NCI-H748 treated with DMSO at 0.1 percent for 48 hours (cell line): ENCODE measurements around the gene GALNT15.

ENCODE experiments used
- DNase-seq: peaks from one replicate; lab custom pipeline; 2025; lab: John Stamatoyannopoulos, UW

Gene GALNT15

GRCh38 chr3:16187213-16187790 is 12.8 kb downstream of the GALNT15 start:
- DNase-seq: no peak

- DNase-seq: no peak
These were observed 13.6 kb downstream of the GALNT15 start for GRCh38 chr3:16188071-16188470.

DNA sequence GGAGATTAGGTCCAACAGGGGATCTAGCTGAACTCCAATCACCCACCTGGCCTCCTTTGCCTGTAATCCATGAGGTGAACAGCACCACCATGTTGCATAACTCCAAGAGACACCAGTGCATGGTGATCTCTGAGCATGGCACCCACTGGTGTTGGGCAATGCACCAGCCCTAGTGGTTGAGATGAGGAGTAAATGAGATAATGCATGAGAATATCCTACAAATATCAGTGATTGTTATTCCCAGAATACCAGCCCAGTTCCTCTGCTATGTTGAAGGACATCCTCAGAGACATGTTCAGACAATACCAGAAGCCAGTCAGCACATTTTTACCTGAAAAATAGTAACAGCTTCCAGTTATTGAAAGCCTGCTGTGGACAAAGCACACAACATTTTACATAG is 14.7 kb downstream of the GALNT15 start:
- no peak for DNase-seq

DNA sequence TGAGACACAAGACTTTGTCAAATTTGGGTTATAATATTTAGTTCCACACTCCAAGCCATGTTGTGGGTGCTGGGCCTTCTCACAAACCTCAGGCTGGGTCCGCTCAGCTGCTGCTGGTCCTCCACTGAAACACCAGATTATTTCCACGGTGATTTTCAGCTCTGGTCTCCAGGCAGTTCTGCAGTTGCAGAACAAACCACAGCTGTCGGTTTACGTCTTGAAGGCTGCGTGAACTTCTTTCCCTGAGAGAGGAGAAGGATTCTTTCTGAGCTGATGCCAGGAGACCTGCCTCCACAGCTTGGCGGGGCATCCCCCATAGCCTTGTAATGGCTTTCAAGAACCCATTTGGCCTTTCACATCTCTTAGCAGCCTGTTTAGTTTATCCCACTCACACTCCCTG is 16.2 kb downstream of the GALNT15 start:
- DNase-seq: no peak

DNA sequence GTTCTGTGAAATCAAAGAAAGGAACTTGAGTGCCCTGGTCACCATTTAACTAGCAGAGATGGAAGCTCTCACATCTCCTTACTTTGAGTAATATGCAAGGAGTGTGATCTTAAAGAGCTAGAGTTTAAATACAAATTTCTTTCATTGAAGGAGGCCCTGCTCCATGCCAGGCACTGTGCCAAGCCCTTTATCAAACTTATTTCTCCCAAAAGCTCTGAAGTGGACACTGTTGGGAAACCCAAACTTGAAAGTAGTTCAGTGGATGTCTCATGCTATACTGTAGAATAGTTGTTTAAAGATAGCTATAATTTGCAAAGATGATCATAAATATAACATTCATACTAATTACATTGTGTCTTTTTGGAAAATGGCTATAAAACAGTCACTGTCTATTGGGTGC is 17.1 kb downstream of the GALNT15 start:
- no peak for DNase-seq

DNA sequence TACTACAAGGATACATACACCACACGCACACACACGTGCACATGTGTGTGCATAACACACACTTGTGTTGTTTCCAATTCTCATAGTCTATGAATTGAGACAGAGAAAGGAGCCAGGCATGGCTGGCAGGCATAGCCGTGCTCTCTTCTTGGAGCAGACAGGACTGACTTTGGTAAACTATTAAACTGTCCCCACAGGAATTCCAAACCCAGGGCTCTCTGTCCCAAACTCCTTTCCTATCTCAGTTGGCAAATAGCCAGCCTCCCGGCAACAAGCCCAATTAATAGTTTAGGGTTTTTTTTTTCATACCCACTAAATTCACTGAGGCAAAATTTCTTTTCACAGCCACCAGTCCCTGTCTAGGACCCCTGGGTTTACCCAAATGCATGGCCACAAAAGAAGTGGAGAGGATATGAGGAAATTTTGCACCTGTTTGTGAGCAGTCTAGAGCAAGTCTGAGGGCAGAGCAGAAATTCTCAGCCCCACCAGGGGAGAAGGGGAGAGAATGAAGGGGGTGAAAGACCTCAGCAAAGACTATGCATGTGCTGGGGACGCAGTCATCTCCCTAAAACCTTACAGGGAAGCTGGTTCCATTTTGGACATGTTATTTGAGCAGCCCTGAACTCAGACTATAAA is 17.8 kb downstream of the GALNT15 start:
- DNase-seq: no peak

DNA sequence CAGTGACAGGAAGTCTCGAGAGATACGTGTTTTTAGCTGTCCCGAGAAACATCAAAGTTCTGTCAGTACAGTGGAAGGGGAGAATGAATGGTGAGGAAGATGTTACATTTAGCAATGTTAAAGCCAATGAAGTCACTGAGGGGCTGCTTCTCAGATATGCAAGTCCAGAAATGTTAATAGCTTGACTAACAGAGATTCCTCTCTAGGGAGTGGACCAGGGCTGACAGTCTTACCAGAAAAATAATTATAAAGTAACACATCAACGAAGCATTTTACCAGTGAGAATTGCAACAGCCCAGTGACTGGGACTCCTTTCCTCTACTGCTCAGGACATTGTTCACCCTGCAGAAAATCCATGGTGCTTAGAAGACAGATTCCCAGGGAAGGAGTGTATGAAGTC is 23.9 kb downstream of the GALNT15 start:
- no peak for DNase-seq

DNA sequence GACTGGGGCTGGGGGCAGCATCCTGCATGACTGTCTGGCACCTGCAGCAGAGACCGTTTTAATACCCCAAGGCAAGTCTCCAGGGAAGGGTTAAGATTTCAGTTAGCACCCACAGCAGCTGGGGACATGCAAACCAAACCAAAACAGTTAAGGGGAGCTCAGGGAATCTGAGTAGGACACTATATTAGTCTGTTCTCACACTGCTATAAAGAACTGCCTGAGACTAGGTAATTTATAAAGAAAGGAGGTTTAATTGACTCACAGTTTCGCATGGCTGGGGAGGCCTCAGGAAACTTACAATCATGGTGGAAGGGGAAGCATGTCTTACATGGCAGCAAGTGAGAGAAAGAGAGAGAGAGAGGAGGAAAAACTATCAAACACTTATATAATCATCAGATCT is 25.3 kb downstream of the GALNT15 start:
- DNase-seq: no peak

- no peak for DNase-seq
These were observed 25.9 kb downstream of the GALNT15 start for GRCh38 chr3:16200411-16200810.

- no peak for DNase-seq
These were observed 28.6 kb downstream of the GALNT15 start for GRCh38 chr3:16203031-16203430.

DNA sequence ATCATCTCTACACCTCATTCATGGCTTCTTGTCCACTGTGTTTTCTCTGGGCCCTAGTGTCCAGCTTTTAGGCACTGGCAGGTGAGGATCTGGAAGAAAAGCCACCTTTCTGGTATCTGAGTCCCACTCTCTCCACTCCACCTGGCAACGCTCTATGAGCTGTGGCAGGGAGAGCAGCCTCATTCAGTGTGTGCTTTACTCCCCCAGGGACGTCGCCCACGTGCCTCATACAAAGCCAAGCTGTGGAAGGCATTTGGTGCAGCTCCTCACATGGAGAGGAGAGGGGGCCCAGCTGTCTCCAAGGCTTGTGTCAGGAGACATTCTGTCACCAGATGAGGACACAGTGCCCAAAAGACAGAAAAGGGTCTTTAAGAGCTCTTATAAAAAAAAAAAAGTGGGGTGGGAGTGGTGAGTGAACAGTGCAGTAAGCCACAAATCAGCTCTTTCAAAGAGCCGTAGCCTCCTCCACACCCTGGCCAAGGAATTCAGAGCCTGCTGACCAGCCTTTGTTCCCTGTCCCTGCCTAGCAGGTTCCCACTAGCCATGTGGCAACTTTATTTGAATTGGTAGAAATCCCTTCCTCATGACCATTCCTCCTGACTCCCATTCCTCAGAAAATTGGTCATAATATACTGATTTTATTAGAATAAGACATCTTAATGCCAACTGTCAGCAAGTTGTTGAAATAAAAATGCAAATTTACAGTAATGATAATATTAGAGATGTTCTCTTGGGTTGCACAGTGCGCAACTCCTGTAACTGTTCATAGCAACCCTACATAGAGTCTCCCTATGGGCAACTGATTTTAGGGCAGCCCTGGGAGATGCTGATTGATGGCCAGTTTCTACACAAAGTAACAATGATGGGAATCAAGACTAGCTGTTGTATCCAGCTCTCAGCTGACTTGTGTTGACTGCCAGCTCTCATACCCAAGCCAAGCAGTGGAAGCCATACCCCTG is 29.5 kb downstream of the GALNT15 start:
- no peak for DNase-seq

DNA sequence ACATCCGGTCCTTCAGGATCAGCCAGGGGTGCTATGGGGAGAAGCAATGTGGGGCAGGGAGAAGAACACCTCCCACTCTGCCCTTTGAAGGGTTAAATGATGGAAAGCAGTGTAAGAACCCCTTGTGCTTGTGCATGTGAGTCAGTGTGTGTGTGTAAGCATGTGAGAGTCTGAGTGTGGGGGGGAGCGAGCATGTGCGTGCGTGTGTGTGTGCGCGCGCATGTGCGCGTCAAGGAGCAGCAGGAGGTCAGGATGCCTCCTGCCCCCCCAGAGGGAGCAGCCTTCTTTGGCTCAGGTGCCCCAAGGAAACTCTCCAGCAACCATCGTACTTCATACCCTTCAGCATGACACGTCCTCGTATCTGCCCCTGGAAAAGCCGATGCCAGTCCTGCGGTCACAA is 30.3 kb downstream of the GALNT15 start:
- DNase-seq: no peak

DNA sequence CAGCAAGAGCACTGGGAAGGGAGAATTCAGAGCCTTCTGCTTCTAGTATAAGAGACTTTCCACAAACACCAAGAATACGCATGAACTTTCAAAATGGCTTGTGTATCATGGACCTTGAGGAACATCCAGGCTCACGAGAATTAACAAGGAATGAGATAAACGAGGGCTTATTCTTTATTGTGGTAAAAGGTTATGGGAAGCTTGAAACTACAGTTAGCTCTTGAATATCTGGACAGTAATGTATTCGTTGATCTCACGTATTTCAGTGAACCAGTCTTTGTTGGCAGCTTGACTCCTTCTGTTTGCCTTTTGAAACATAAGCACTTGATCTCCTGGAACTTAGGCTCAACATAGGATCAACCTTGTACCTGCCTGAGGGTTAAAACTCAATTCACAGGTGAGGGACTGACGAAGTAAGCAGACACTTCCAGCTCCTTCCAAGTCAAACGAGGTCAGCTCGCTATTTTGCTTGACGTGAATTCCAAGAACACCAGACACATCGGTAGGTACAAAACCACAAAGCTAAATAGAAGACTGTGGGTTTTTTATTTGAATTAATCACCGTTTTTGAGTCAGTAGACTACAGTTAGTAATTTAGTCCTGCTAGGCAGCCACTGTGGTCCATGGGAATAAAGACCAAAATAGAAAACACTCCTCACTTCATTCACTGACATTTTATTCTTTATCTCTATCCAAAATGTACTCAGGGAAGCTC is 30.8 kb downstream of the GALNT15 start:
- no peak for DNase-seq

GRCh38 chr3:16207031-16207430 is 32.6 kb downstream of the GALNT15 start:
- DNase-seq: no peak

DNA sequence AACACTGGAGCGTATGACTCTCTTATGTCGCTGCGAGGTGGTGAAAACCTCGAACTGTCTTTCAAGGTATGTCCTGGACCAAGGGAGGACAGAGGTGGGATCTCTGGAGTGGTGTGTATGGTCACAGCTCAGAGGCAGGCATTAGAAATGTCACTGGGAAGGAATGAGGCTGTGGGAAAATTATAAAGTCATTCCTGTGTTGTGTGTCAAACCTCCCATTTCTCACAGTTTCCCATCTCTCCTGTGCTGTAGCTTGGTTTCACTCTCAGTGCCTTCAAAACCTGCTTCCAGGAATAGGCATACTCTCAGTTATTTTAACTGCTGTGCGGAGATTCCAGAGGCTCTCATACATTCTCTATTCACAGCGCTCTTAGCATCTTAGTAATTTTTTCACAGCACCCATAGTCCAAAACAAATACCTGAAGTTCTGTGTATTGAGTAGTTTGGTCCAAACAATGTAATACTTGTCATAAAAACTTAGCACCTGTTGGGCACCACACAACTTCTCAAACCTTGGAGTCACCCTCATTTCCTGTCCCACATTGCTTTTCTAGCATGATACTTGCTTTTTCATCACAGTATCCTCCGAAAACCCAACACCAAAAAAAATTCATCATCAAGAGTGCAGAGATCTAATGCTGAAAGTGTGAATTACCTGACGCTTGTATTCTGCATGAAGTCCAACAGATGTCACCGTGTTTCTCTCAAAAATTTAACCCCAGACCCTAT is 36.9 kb downstream of the GALNT15 start:
- DNase-seq: no peak

GRCh38 chr3:16214366-16214765 is 39.9 kb downstream of the GALNT15 start:
- no peak for DNase-seq

DNA sequence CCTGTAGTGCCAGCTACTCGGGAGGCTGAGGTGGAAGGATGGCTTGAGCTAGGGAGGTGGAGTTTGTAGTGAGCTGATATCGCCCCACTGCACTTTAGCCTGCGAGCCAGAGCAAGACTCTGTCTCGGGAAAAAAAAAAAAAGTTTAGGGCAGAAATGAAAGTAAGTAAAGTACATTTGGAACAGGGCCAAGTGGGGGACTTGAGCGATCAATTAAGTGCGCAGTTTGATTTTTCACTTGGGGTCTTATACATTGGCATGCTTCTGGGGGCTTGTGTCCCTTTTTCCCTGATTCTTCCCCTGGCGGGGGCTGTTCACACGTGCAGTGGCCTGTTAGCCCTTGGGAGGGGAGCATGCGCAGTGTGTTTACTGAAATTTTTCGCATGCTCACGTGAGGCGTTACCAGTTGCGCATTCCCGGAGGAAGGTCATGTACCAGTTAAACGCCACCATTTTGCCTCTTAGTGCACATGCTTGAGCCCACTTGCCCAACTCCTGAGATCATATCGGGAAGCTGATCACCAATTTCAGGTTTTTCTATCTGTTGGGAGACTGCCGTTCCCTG is 42.0 kb downstream of the GALNT15 start:
- no peak for DNase-seq

GRCh38 chr3:16219777-16220176 is 45.3 kb downstream of the GALNT15 start:
- no peak for DNase-seq

GRCh38 chr3:16221990-16222389 is 47.5 kb downstream of the GALNT15 start:
- DNase-seq: no peak

DNA sequence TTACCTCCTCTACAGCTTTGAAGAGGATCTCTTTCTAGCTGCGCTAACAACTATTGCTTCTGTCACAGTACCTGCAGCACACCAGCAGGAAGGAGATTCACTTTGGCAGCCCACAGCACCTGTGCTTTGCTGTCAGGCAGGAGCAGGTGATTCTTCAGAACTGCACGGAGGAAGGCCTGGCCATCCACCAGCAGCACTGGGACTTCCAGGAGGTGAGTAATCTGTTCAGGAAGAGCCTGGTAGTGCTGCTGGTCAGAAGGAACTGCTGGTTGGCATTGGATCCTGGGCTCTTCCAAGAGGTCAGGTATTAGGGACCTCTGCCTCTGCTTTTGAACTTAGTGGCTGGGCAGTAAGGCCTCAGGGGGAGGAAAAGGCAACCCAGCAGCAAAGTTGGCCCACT is 48.1 kb downstream of the GALNT15 start:
- no peak for DNase-seq

- DNase-seq: no peak
These were observed 49.8 kb downstream of the GALNT15 start for GRCh38 chr3:16224325-16224724.
